ENCODE results near the gene PTK7.

- TF ChIP-seq CTCF (IDR thresholded peaks at IDR 0.05; ENCODE audit: low read depth, low read length) (no peak), MAX (IDR thresholded peaks at IDR 0.05; ENCODE audit: low read depth, low read length) (no peak), POLR2A (IDR thresholded peaks at IDR 0.05; ENCODE audit: extremely low read depth, insufficient read length) (no peak)
These were observed 47.0 kb upstream of the PTK7 start for GRCh38 chr6:43029120-43029519.

All from NB4 (cell line).